Measurements from ENCODE around the gene DZIP1.

Gene DZIP1

DNA sequence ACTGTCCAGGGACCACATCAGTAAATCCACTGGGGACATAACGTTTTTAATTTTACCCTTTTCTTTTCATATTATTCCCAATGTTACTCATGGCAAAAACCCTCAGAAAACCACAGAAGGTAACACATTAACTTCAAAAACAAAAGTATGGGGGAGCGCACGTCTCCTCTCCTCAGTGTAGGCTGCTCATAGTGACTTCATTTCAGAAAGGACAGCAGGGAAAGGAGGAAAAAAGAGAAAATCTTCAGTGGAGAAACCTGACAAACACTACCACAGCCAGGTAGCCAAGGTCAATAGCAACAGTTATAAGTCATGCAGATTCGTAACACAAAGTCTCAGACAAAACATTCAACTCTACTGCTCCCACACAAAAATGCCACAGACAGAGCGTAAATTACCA, 21.4 kb downstream of the DZIP1 start:
- no peak for ATAC-seq
- TF ChIP-seq, protein P1, sequence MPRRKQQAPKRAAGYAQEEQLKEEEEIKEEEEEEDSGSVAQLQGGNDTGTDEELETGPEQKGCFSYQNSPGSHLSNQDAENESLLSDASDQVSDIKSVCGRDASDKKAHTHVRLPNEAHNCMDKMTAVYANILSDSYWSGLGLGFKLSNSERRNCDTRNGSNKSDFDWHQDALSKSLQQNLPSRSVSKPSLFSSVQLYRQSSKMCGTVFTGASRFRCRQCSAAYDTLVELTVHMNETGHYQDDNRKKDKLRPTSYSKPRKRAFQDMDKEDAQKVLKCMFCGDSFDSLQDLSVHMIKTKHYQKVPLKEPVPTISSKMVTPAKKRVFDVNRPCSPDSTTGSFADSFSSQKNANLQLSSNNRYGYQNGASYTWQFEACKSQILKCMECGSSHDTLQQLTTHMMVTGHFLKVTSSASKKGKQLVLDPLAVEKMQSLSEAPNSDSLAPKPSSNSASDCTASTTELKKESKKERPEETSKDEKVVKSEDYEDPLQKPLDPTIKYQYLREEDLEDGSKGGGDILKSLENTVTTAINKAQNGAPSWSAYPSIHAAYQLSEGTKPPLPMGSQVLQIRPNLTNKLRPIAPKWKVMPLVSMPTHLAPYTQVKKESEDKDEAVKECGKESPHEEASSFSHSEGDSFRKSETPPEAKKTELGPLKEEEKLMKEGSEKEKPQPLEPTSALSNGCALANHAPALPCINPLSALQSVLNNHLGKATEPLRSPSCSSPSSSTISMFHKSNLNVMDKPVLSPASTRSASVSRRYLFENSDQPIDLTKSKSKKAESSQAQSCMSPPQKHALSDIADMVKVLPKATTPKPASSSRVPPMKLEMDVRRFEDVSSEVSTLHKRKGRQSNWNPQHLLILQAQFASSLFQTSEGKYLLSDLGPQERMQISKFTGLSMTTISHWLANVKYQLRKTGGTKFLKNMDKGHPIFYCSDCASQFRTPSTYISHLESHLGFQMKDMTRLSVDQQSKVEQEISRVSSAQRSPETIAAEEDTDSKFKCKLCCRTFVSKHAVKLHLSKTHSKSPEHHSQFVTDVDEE (CRISPR knock-in tag; IDR thresholded peaks at IDR 0.05): no peak
- no peak for TF ChIP-seq BACH2 (CRISPR knock-in tag; IDR thresholded peaks at IDR 0.05; ENCODE audit: borderline replicate concordance)
- TF ChIP-seq ISL1 (CRISPR knock-in tag; IDR thresholded peaks at IDR 0.05): no peak
- no peak for TF ChIP-seq RARB (CRISPR knock-in tag; IDR thresholded peaks at IDR 0.05)
- no peak for TF ChIP-seq CSDC2 (CRISPR knock-in tag; IDR thresholded peaks at IDR 0.05)
- TF ChIP-seq, protein P2, sequence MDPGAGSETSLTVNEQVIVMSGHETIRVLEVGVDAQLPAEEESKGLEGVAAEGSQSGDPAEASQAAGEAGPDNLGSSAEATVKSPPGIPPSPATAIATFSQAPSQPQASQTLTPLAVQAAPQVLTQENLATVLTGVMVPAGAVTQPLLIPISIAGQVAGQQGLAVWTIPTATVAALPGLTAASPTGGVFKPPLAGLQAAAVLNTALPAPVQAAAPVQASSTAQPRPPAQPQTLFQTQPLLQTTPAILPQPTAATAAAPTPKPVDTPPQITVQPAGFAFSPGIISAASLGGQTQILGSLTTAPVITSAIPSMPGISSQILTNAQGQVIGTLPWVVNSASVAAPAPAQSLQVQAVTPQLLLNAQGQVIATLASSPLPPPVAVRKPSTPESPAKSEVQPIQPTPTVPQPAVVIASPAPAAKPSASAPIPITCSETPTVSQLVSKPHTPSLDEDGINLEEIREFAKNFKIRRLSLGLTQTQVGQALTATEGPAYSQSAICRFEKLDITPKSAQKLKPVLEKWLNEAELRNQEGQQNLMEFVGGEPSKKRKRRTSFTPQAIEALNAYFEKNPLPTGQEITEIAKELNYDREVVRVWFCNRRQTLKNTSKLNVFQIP (CRISPR knock-in tag; IDR thresholded peaks at IDR 0.05; ENCODE audit: borderline replicate concordance, low read depth): no peak
- TF ChIP-seq ARNTL (CRISPR knock-in tag; IDR thresholded peaks at IDR 0.05; ENCODE audit: borderline replicate concordance, low read depth): no peak
- no peak for TF ChIP-seq SNAI2 (CRISPR knock-in tag; IDR thresholded peaks at IDR 0.05)
- TF ChIP-seq OSR1 (CRISPR knock-in tag; IDR thresholded peaks at IDR 0.05): no peak
- TF ChIP-seq, protein P3, sequence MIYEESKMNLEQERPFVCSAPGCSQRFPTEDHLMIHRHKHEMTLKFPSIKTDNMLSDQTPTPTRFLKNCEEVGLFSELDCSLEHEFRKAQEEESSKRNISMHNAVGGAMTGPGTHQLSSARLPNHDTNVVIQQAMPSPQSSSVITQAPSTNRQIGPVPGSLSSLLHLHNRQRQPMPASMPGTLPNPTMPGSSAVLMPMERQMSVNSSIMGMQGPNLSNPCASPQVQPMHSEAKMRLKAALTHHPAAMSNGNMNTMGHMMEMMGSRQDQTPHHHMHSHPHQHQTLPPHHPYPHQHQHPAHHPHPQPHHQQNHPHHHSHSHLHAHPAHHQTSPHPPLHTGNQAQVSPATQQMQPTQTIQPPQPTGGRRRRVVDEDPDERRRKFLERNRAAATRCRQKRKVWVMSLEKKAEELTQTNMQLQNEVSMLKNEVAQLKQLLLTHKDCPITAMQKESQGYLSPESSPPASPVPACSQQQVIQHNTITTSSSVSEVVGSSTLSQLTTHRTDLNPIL (CRISPR knock-in tag; IDR thresholded peaks at IDR 0.05; ENCODE audit: low read depth): no peak
- no peak for TF ChIP-seq ESRRG (CRISPR knock-in tag; IDR thresholded peaks at IDR 0.05)
- TF ChIP-seq, protein P4, sequence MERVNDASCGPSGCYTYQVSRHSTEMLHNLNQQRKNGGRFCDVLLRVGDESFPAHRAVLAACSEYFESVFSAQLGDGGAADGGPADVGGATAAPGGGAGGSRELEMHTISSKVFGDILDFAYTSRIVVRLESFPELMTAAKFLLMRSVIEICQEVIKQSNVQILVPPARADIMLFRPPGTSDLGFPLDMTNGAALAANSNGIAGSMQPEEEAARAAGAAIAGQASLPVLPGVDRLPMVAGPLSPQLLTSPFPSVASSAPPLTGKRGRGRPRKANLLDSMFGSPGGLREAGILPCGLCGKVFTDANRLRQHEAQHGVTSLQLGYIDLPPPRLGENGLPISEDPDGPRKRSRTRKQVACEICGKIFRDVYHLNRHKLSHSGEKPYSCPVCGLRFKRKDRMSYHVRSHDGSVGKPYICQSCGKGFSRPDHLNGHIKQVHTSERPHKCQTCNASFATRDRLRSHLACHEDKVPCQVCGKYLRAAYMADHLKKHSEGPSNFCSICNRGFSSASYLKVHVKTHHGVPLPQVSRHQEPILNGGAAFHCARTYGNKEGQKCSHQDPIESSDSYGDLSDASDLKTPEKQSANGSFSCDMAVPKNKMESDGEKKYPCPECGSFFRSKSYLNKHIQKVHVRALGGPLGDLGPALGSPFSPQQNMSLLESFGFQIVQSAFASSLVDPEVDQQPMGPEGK (CRISPR knock-in tag; IDR thresholded peaks at IDR 0.05; ENCODE audit: borderline replicate concordance): no peak
- TF ChIP-seq ZNF565 (CRISPR knock-in tag; conservative IDR thresholded peaks at IDR 0.05; ENCODE audit: low read depth): no peak

DNA sequence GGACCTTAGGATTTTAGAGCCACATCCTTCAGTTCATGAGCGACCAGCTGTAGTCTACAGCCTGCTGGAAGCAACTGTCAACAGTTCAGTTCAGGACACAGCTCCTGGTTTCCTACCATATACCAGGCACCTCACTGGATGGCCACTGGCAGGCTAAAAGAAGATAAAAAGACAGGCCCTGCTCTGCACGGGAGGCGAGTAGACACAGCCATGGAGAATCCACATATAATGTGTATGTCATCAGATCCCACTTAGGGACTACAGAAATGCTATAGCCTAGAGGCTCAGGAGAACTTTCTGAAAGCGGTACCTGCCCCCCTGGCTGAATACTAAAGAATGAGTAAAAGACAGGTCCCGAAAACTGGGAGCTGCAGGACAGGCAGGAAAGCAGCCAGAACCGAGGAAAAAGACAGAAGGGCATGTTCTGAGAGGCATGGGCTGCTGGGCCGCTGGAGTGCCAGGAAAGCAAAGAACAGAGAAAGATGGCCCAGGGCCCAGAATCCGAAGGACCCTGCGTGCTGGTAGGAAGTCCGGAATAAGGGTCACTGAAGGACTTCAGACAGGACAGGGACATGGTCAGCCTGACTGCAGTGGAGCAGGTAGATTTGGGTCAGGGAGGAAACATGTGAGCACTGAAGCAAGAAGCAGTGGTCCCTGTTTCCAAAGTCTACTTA, 23.5 kb downstream of the DZIP1 start:
- no peak for TF ChIP-seq RARB (CRISPR knock-in tag; IDR thresholded peaks at IDR 0.05)
- TF ChIP-seq, protein P5, sequence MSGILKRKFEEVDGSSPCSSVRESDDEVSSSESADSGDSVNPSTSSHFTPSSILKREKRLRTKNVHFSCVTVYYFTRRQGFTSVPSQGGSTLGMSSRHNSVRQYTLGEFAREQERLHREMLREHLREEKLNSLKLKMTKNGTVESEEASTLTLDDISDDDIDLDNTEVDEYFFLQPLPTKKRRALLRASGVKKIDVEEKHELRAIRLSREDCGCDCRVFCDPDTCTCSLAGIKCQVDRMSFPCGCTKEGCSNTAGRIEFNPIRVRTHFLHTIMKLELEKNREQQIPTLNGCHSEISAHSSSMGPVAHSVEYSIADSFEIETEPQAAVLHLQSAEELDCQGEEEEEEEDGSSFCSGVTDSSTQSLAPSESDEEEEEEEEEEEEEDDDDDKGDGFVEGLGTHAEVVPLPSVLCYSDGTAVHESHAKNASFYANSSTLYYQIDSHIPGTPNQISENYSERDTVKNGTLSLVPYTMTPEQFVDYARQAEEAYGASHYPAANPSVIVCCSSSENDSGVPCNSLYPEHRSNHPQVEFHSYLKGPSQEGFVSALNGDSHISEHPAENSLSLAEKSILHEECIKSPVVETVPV (CRISPR knock-in tag; IDR thresholded peaks at IDR 0.05): no peak
- no peak for TF ChIP-seq ISL1 (CRISPR knock-in tag; IDR thresholded peaks at IDR 0.05)
- ATAC-seq: no peak

- ATAC-seq: no peak
- TF ChIP-seq, protein P5 (CRISPR knock-in tag; IDR thresholded peaks at IDR 0.05): no peak
- TF ChIP-seq ZNF70 (CRISPR knock-in tag; IDR thresholded peaks at IDR 0.05) (no peak), ZNF565 (CRISPR knock-in tag; conservative IDR thresholded peaks at IDR 0.05; ENCODE audit: low read depth) (no peak), ARNTL (CRISPR knock-in tag; IDR thresholded peaks at IDR 0.05; ENCODE audit: borderline replicate concordance, low read depth) (no peak), SNAI2 (CRISPR knock-in tag; IDR thresholded peaks at IDR 0.05) (no peak), ZC3H10 (CRISPR knock-in tag; IDR thresholded peaks at IDR 0.05) (no peak), ZFP3 (CRISPR knock-in tag; IDR thresholded peaks at IDR 0.05) (no peak), ISL1 (CRISPR knock-in tag; IDR thresholded peaks at IDR 0.05) (no peak), CSDC2 (CRISPR knock-in tag; IDR thresholded peaks at IDR 0.05) (no peak), GLIS3 (CRISPR knock-in tag; IDR thresholded peaks at IDR 0.05) (no peak)
- TF ChIP-seq, protein P3 (CRISPR knock-in tag; IDR thresholded peaks at IDR 0.05; ENCODE audit: low read depth): no peak
- TF ChIP-seq, protein P2 (CRISPR knock-in tag; IDR thresholded peaks at IDR 0.05; ENCODE audit: borderline replicate concordance, low read depth): no peak
- TF ChIP-seq, protein P4 (CRISPR knock-in tag; IDR thresholded peaks at IDR 0.05; ENCODE audit: borderline replicate concordance): no peak
These were observed 24.3 kb downstream of the DZIP1 start for GRCh38 chr13:95620030-95620824.
